Panc1 (cell line): ENCODE data around the gene AUH. TPM values are rescaled to one million over a fixed set of nuclear protein-coding genes. Genes with fewer than 3 reads are reported as not detected.

Source experiments
- ATAC-seq: fragments of 200-7000 bp; cut with Tn5 transposase; 2 replicates; pipeline ENCODE4 v1.9.1; 2020; ENCODE audit warnings: mild to moderate bottlenecking, moderate library complexity
- BruUV-seq: library from RNA; stranded (reverse); fragments of 400-500 nt; replicated peaks from 2 replicates; lab custom pipeline; 2021; lab: Mats Ljungman, UMichigan
- CTCF ChIA-PET: fragments of 300-600 bp; sonication (Branson Sonifier 250); formaldehyde crosslinking; loops from one replicate; lab custom pipeline; 2022; ENCODE audit warnings: antibody characterized with exemption; lab: Charles Lee
- POLR2A ChIA-PET: fragments of 300-600 bp; sonication (Branson Sonifier 250); formaldehyde crosslinking; loops from one replicate; lab custom pipeline; 2022; ENCODE audit warnings: antibody characterized with exemption; lab: Charles Lee
- DNase-seq: peaks from one replicate; pipeline ENCODE4 v3.0.0-alpha.2; 2010; ENCODE audit warnings: low read depth, low spot score
- H3K27ac ChIP-seq: 2 replicates; pipeline ENCODE4 v1.5.1; 2011; ENCODE audit warnings: mild to moderate bottlenecking, low read length, inconsistent platforms
- H3K27me3 ChIP-seq: fragments of 200-500 bp; sonication (Bioruptor generic); 2 replicates; pipeline ENCODE4 v1.6.0; 2014; ENCODE audit warnings: low read length, inconsistent platforms; ENCODE audit not compliant: control insufficient read depth, insufficient read depth
- H3K36me3 ChIP-seq: fragments of 200-500 bp; sonication (Bioruptor generic); 2 replicates; pipeline ENCODE4 v1.5.1; 2014; ENCODE audit warnings: inconsistent platforms, mild to moderate bottlenecking, low read length, moderate library complexity; ENCODE audit not compliant: control insufficient read depth, insufficient read depth
- H3K4me1 ChIP-seq: 2 replicates; pipeline ENCODE4 v1.5.1; 2011; ENCODE audit warnings: inconsistent platforms, mild to moderate bottlenecking, low read length, moderate library complexity; ENCODE audit not compliant: control insufficient read depth, insufficient read depth
- H3K4me3 ChIP-seq, 2 experiments: 2 replicates each; pipeline ENCODE4 v1.5.1; 2011 to 2012; ENCODE audit warnings: low read depth in 2 of 2, low read length in 2 of 2, mild to moderate bottlenecking in 2 of 2, inconsistent platforms in 1 of 2, moderate library complexity in 1 of 2
- H3K9me3 ChIP-seq: fragments of 200-500 bp; sonication (Bioruptor generic); 2 replicates; pipeline ENCODE4 v1.5.1; 2014; ENCODE audit warnings: low read depth, mild to moderate bottlenecking, inconsistent platforms, low read length, moderate library complexity; ENCODE audit not compliant: control insufficient read depth, insufficient read depth
- CTCF ChIP-seq: fragments of 450-650 bp; IDR thresholded peaks from 2 replicates; pipeline ENCODE4 v1.5.1; 2017; ENCODE audit warnings: mild to moderate bottlenecking
- POLR2AphosphoS5 ChIP-seq: IDR thresholded peaks from 2 replicates; pipeline ENCODE4 v1.6.1; 2012; ENCODE audit warnings: mild to moderate bottlenecking, low read depth, low read length, moderate library complexity
- REST ChIP-seq, 2 experiments: IDR thresholded peaks; 2 replicates each; pipeline ENCODE4 v1.6.1; 2011 to 2012; ENCODE audit warnings: low read depth in 2 of 2, control low read depth in 1 of 2, low read length in 1 of 2, mild to moderate bottlenecking in 1 of 2, moderate library complexity in 1 of 2; ENCODE audit not compliant: insufficient read depth in 1 of 2
- SIN3A ChIP-seq: IDR thresholded peaks from 2 replicates; pipeline ENCODE4 v1.6.1; 2012; ENCODE audit warnings: low read depth, mild to moderate bottlenecking, low read length, moderate library complexity, borderline replicate concordance; ENCODE audit not compliant: insufficient read depth
- TCF7L2 ChIP-seq: IDR thresholded peaks from 2 replicates; pipeline ENCODE4 v1.6.1; 2011; ENCODE audit warnings: mild to moderate bottlenecking, low read depth, low read length, inconsistent platforms
- in situ Hi-C: cut with HindIII; loops from 2 replicates; pipeline ENCODE4 v1.10.0; 2016; ENCODE audit warnings: low sequenced_read_pairs, low pct_unique_long_range_greater_than_20kb
- intact Hi-C: fragments of 100-400 bp; cut with micrococcal nuclease; formaldehyde crosslinking; loops from one replicate; pipeline ENCODE4 v1.10.0; 2022; ENCODE audit not compliant: unreplicated experiment
- total RNA-seq: library from RNA; stranded (reverse); gene quantifications from one replicate; pipeline ENCODE4 v1.2.1, GENCODE V29; 2021; ENCODE audit not compliant: unreplicated experiment

Gene AUH
- total RNA-seq, 1 experiment from 2014 or later = 7.7 TPM

GRCh38 chr9:91276513-91276912, 85.2 kb downstream of the AUH start:
- DNase-seq (no peak), ATAC-seq (no peak)
- Histone ChIP-seq H3K36me3 (no peaks in the 10 kb centered on the region), H3K9me3 (no peaks in the 10 kb centered on the region), H3K4me3 (no peak overlapping the region), H3K27me3 (no peaks in the 10 kb centered on the region), H3K27ac (no peak overlapping the region), H3K4me1 (no peaks in the 10 kb centered on the region)
- ChIA-PET CTCF (no interaction called here), POLR2A (no interaction called here)
- in situ Hi-C loops = no loop called here
- no peak for TF ChIP-seq CTCF
- no peak for TF ChIP-seq POLR2AphosphoS5
- TF ChIP-seq TCF7L2 = no peak
- no peak for TF ChIP-seq SIN3A
- no peak for TF ChIP-seq REST (IDR thresholded peaks at IDR 0.05; ENCODE audit: insufficient read depth in 1 of 2, low read depth in 2 of 2, low read length in 1 of 2)
- no TSS peak for BruUV-seq
- intact Hi-C loops = no loop called here

GRCh38 chr9:91275655-91276054, 86.1 kb downstream of the AUH start:
- POLR2A ChIA-PET = no interaction called here
- Histone ChIP-seq H3K4me1 (no peaks in the 10 kb centered on the region), H3K36me3 (no peaks in the 10 kb centered on the region), H3K9me3 (no peaks in the 10 kb centered on the region), H3K4me3 (no peak overlapping the region), H3K27me3 (no peaks in the 10 kb centered on the region), H3K27ac (no peak overlapping the region)
- no peak for TF ChIP-seq TCF7L2
- TF ChIP-seq REST (IDR thresholded peaks at IDR 0.05; ENCODE audit: insufficient read depth in 1 of 2, low read depth in 2 of 2, low read length in 1 of 2) = no peak
- no peak for TF ChIP-seq CTCF
- no peak for TF ChIP-seq POLR2AphosphoS5
- no peak for TF ChIP-seq SIN3A
- ATAC-seq (no peak), DNase-seq (no peak)
- in situ Hi-C loops (no loop called here), intact Hi-C loops (no loop called here)
- CTCF ChIA-PET = no interaction called here
- BruUV-seq = no TSS peak
